DND-41 (cell line): ENCODE measurements around the gene PNN.

Source experiments
- CTCF ChIP-seq: IDR thresholded peaks from 2 replicates; pipeline ENCODE4 v1.5.1; 2012; ENCODE audit warnings: borderline replicate concordance, low read length, moderate library complexity, mild to moderate bottlenecking; ENCODE audit not compliant: poor library complexity, severe bottlenecking; ENCODE audit errors: extremely low read depth
- EZH2 ChIP-seq: IDR thresholded peaks from 3 replicates; pipeline ENCODE4 v1.6.1; 2012; ENCODE audit warnings: borderline replicate concordance, low read depth, mild to moderate bottlenecking, moderate library complexity, low read length, inconsistent platforms; ENCODE audit not compliant: severe bottlenecking

- TF ChIP-seq CTCF (no peak), EZH2 (no peak)
Observed at GRCh38 chr14:39219075-39219499, 44.0 kb downstream of the PNN start.
